WTC11 (cell line): ENCODE data around the gene BCAS3. TPM values are rescaled to one million over a fixed set of nuclear protein-coding genes. Genes with fewer than 3 reads are reported as not detected.

Source experiments
- ATAC-seq: fragments of 200-7000 bp; cut with Tn5 transposase; 2 replicates; pipeline ENCODE4 v1.10.0; 2021; ENCODE audit warnings: mild to moderate bottlenecking, moderate library complexity
- CTCF ChIA-PET: fragments of 300-600 bp; sonication (Branson Sonifier 250); formaldehyde crosslinking; loops from one replicate; lab custom pipeline; 2021; ENCODE audit warnings: antibody characterized with exemption; lab: Charles Lee
- POLR2A ChIA-PET: fragments of 350-600 bp; sonication (Branson Sonifier 250); formaldehyde crosslinking; loops from one replicate; lab custom pipeline; 2021; ENCODE audit warnings: antibody characterized with exemption; lab: Charles Lee
- DNase-seq: peaks from one replicate; pipeline ENCODE4 v3.0.0; 2021; ENCODE audit warnings: low spot score
- H3K27ac Mint-ChIP-seq: 2 replicates; pipeline ENCODE4 v1.8.0; 2021; ENCODE audit warnings: mixed read lengths
- H3K27me3 Mint-ChIP-seq: 2 replicates; pipeline ENCODE4 v1.8.0; 2021; ENCODE audit warnings: low read depth, mild to moderate bottlenecking, moderate library complexity, mixed read lengths
- H3K36me3 Mint-ChIP-seq: 2 replicates; pipeline ENCODE4 v1.8.0; 2021; ENCODE audit warnings: mixed read lengths
- H3K4me1 Mint-ChIP-seq: 2 replicates; pipeline ENCODE4 v1.8.0; 2022; ENCODE audit warnings: mixed read lengths
- H3K4me3 Mint-ChIP-seq: 2 replicates; pipeline ENCODE4 v1.8.0; 2021; ENCODE audit warnings: mild to moderate bottlenecking, moderate library complexity, mixed read lengths
- H3K9me3 Mint-ChIP-seq: 2 replicates; pipeline ENCODE4 v1.8.0; 2021; ENCODE audit warnings: mixed read lengths
- ETV6 ChIP-seq: sonication (generic); formaldehyde crosslinking; IDR thresholded peaks from 2 replicates; pipeline ENCODE4 v1.8.1; 2022; ENCODE audit warnings: mild to moderate bottlenecking, missing genetic modification reagents
- FOXK1 ChIP-seq: sonication (generic); formaldehyde crosslinking; IDR thresholded peaks from 2 replicates; pipeline ENCODE4 v1.8.0; 2022; ENCODE audit warnings: mild to moderate bottlenecking, moderate library complexity, missing genetic modification reagents
- FOXP1 ChIP-seq: sonication (generic); formaldehyde crosslinking; IDR thresholded peaks from 2 replicates; pipeline ENCODE4 v1.8.0; 2022; ENCODE audit warnings: missing genetic modification reagents, mild to moderate bottlenecking, moderate library complexity, borderline replicate concordance
- GABPB1 ChIP-seq: sonication (generic); formaldehyde crosslinking; IDR thresholded peaks from 2 replicates; pipeline ENCODE4 v1.8.1; 2023; ENCODE audit warnings: mild to moderate bottlenecking, missing genetic modification reagents
- GRHL2 ChIP-seq: fragments of 250-450 bp; sonication (Bioruptor Pico); IDR thresholded peaks from 2 replicates; pipeline ENCODE4 v1.8.0; 2022; ENCODE audit warnings: mild to moderate bottlenecking, moderate library complexity; ENCODE audit not compliant: insufficient replicate concordance, severe bottlenecking
- IRF2 ChIP-seq: sonication (generic); formaldehyde crosslinking; IDR thresholded peaks from 2 replicates; pipeline ENCODE4 v1.8.0; 2022; ENCODE audit warnings: low read depth, missing genetic modification reagents, borderline replicate concordance
- JUN ChIP-seq: sonication (generic); formaldehyde crosslinking; IDR thresholded peaks from 2 replicates; pipeline ENCODE4 v1.8.0; 2023; ENCODE audit warnings: mild to moderate bottlenecking, missing genetic modification reagents
- NFYB ChIP-seq: sonication (generic); formaldehyde crosslinking; conservative IDR thresholded peaks from 2 replicates; pipeline ENCODE4 v1.8.0; 2022; ENCODE audit warnings: low read depth, missing genetic modification reagents
- SOX15 ChIP-seq: fragments of 250-450 bp; sonication (Bioruptor Pico); IDR thresholded peaks from 2 replicates; pipeline ENCODE4 v1.9.0; 2021; ENCODE audit warnings: mild to moderate bottlenecking
- ZBTB21 ChIP-seq: sonication (generic); formaldehyde crosslinking; IDR thresholded peaks from 2 replicates; pipeline ENCODE4 v1.8.1; 2023; ENCODE audit warnings: mild to moderate bottlenecking, missing genetic modification reagents, borderline replicate concordance
- ZNF138 ChIP-seq: sonication (generic); formaldehyde crosslinking; conservative IDR thresholded peaks from 2 replicates; pipeline ENCODE4 v1.8.1; 2022; ENCODE audit warnings: mild to moderate bottlenecking, moderate library complexity, missing genetic modification reagents
- ZNF232 ChIP-seq: sonication (generic); formaldehyde crosslinking; IDR thresholded peaks from 2 replicates; pipeline ENCODE4 v1.8.0; 2022; ENCODE audit warnings: mild to moderate bottlenecking, missing genetic modification reagents
- ZNF317 ChIP-seq: sonication (generic); formaldehyde crosslinking; IDR thresholded peaks from 2 replicates; pipeline ENCODE4 v1.8.1; 2023; ENCODE audit warnings: low read depth, mild to moderate bottlenecking, moderate library complexity, missing genetic modification reagents, borderline replicate concordance
- ZNF416 ChIP-seq: fragments of 250-450 bp; sonication (Bioruptor Pico); IDR thresholded peaks from 2 replicates; pipeline ENCODE4 v1.9.0; 2021; ENCODE audit warnings: mild to moderate bottlenecking, inconsistent platforms
- total RNA-seq: library from RNA; stranded (reverse); gene quantifications from 3 replicates; pipeline ENCODE4 v1.2.3, GENCODE V29; 2021
- TF ChIP-seq, protein P1 (sequence below): sonication (generic); formaldehyde crosslinking; IDR thresholded peaks from 2 replicates; pipeline ENCODE4 v1.8.1; 2023; ENCODE audit warnings: mild to moderate bottlenecking, missing genetic modification reagents
- TF ChIP-seq, protein P2 (sequence below): fragments of 250-450 bp; sonication (Bioruptor Pico); IDR thresholded peaks from 2 replicates; pipeline ENCODE4 v1.9.0; 2021; ENCODE audit warnings: mild to moderate bottlenecking, borderline replicate concordance
- TF ChIP-seq, protein P3 (sequence below): sonication (generic); formaldehyde crosslinking; IDR thresholded peaks from 2 replicates; pipeline ENCODE4 v1.8.1; 2022; ENCODE audit warnings: mild to moderate bottlenecking, missing genetic modification reagents, moderate library complexity, borderline replicate concordance
- TF ChIP-seq, protein P4 (sequence below): fragments of 250-450 bp; sonication (Bioruptor Pico); IDR thresholded peaks from 2 replicates; pipeline ENCODE4 v1.8.0; 2021; ENCODE audit warnings: mild to moderate bottlenecking
- TF ChIP-seq, protein P5 (sequence below): sonication (generic); formaldehyde crosslinking; IDR thresholded peaks from 2 replicates; pipeline ENCODE4 v1.8.1; 2023; ENCODE audit warnings: mild to moderate bottlenecking, moderate library complexity, missing genetic modification reagents
- TF ChIP-seq, protein P6 (sequence below): fragments of 250-450 bp; sonication (Bioruptor Pico); IDR thresholded peaks from 2 replicates; pipeline ENCODE4 v1.9.0; 2021; ENCODE audit warnings: moderate library complexity, mild to moderate bottlenecking, inconsistent platforms, borderline replicate concordance
- TF ChIP-seq, protein P7 (sequence below): sonication (generic); formaldehyde crosslinking; IDR thresholded peaks from 2 replicates; pipeline ENCODE4 v1.8.0; 2022; ENCODE audit warnings: mild to moderate bottlenecking, missing genetic modification reagents

BCAS3 gene
- total RNA-seq, 1 experiment from 2014 or later: 15.5 TPM

DNA sequence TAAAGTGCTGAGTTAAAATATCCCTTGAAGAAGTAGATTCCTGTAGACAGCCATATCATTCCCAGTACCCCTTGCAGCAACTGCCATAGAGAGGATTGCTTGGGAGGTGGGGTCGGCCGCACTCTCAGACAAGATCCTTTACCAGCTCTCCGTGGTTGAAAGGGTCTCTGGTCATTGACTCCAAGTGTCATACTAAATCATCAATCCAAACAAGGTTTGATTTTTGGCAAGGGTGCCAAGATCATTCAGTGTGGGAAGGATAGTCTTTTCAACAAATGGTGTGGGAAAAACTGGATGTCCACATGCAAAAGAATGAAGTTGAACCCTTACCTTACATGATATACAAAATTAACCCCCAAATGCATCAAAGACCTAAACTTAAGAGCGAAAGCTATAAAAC, 743.8 kb downstream of the BCAS3 start:
- ATAC-seq: no peak
- DNase-seq: no peak
- ChIA-PET CTCF (interaction anchor here (1.3 to 2.0 kb wide), 2 partner anchors 450 to 688 kb away, joined by 4 to 5 read pairs; no protein-coding TSS in a partner anchor), POLR2A (no interaction called here)
- Mint-ChIP-seq H3K4me1 (peaks cover 7% of the 10 kb centered on the region), H3K4me3 (no peak overlapping the region), H3K36me3 (no peaks in the 10 kb centered on the region), H3K27ac (no peak overlapping the region), H3K27me3 (peaks cover 34% of the 10 kb centered on the region), H3K9me3 (no peaks in the 10 kb centered on the region)
- TF ChIP-seq, protein P1, sequence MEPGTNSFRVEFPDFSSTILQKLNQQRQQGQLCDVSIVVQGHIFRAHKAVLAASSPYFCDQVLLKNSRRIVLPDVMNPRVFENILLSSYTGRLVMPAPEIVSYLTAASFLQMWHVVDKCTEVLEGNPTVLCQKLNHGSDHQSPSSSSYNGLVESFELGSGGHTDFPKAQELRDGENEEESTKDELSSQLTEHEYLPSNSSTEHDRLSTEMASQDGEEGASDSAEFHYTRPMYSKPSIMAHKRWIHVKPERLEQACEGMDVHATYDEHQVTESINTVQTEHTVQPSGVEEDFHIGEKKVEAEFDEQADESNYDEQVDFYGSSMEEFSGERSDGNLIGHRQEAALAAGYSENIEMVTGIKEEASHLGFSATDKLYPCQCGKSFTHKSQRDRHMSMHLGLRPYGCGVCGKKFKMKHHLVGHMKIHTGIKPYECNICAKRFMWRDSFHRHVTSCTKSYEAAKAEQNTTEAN (CRISPR knock-in tag): no peak
- TF ChIP-seq ZNF138: no peak
- TF ChIP-seq GABPB1 (CRISPR knock-in tag): no peak
- TF ChIP-seq ZBTB21: no peak
- no peak for TF ChIP-seq SOX15 (CRISPR knock-in tag)
- no peak for TF ChIP-seq IRF2
- TF ChIP-seq, protein P2, sequence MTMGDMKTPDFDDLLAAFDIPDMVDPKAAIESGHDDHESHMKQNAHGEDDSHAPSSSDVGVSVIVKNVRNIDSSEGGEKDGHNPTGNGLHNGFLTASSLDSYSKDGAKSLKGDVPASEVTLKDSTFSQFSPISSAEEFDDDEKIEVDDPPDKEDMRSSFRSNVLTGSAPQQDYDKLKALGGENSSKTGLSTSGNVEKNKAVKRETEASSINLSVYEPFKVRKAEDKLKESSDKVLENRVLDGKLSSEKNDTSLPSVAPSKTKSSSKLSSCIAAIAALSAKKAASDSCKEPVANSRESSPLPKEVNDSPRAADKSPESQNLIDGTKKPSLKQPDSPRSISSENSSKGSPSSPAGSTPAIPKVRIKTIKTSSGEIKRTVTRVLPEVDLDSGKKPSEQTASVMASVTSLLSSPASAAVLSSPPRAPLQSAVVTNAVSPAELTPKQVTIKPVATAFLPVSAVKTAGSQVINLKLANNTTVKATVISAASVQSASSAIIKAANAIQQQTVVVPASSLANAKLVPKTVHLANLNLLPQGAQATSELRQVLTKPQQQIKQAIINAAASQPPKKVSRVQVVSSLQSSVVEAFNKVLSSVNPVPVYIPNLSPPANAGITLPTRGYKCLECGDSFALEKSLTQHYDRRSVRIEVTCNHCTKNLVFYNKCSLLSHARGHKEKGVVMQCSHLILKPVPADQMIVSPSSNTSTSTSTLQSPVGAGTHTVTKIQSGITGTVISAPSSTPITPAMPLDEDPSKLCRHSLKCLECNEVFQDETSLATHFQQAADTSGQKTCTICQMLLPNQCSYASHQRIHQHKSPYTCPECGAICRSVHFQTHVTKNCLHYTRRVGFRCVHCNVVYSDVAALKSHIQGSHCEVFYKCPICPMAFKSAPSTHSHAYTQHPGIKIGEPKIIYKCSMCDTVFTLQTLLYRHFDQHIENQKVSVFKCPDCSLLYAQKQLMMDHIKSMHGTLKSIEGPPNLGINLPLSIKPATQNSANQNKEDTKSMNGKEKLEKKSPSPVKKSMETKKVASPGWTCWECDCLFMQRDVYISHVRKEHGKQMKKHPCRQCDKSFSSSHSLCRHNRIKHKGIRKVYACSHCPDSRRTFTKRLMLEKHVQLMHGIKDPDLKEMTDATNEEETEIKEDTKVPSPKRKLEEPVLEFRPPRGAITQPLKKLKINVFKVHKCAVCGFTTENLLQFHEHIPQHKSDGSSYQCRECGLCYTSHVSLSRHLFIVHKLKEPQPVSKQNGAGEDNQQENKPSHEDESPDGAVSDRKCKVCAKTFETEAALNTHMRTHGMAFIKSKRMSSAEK (CRISPR knock-in tag): no peak
- TF ChIP-seq, protein P3, sequence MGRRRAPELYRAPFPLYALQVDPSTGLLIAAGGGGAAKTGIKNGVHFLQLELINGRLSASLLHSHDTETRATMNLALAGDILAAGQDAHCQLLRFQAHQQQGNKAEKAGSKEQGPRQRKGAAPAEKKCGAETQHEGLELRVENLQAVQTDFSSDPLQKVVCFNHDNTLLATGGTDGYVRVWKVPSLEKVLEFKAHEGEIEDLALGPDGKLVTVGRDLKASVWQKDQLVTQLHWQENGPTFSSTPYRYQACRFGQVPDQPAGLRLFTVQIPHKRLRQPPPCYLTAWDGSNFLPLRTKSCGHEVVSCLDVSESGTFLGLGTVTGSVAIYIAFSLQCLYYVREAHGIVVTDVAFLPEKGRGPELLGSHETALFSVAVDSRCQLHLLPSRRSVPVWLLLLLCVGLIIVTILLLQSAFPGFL (CRISPR knock-in tag): no peak

DNA sequence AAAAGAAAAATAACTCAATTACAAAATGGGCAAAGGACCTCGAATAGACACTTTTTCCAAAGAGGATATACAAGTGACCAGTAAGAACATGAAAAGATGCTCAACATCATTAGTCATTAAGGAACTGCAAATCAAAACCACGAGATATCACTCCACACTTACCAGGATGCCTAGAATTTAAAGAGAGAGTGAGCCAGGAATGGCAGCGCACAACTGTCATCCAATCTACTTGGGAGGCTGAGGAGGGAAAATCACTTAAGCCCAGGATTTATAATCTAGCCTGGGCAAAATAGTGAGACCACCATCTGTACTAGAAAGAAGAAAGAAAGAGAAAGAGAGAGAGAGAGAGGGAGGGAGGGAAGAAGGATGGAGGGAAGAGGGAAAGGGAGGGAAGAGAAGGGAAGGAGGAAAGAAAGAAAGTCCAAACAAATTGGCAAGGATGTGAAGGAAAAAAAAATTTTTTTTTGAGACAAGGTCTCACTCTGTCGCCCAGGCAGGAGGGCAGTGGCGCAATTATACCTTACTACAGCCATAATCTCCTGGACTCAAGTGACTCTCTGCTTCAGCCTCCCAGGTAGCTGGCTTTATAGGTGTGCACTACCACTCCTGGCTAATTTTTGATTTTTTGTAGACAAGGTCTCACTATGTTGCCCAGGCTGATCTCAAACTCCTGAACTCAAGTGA, 744.6 kb downstream of the BCAS3 start:
- Mint-ChIP-seq H3K4me1 (peaks cover 7% of the 10 kb centered on the region), H3K27ac (no peak overlapping the region), H3K27me3 (peaks cover 26% of the 10 kb centered on the region), H3K9me3 (no peaks in the 10 kb centered on the region), H3K36me3 (no peaks in the 10 kb centered on the region), H3K4me3 (no peak overlapping the region)
- DNase-seq: no peak
- ATAC-seq: no peak
- TF ChIP-seq JUN (CRISPR knock-in tag): no peak
- no peak for TF ChIP-seq GRHL2 (CRISPR knock-in tag)
- TF ChIP-seq SOX15 (CRISPR knock-in tag): no peak
- TF ChIP-seq ZBTB21: no peak
- TF ChIP-seq, protein P4, sequence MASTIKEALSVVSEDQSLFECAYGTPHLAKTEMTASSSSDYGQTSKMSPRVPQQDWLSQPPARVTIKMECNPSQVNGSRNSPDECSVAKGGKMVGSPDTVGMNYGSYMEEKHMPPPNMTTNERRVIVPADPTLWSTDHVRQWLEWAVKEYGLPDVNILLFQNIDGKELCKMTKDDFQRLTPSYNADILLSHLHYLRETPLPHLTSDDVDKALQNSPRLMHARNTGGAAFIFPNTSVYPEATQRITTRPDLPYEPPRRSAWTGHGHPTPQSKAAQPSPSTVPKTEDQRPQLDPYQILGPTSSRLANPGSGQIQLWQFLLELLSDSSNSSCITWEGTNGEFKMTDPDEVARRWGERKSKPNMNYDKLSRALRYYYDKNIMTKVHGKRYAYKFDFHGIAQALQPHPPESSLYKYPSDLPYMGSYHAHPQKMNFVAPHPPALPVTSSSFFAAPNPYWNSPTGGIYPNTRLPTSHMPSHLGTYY (CRISPR knock-in tag): no peak
- no peak for TF ChIP-seq NFYB (CRISPR knock-in tag)
- CTCF ChIA-PET: no interaction called here
- POLR2A ChIA-PET: no interaction called here

DNA sequence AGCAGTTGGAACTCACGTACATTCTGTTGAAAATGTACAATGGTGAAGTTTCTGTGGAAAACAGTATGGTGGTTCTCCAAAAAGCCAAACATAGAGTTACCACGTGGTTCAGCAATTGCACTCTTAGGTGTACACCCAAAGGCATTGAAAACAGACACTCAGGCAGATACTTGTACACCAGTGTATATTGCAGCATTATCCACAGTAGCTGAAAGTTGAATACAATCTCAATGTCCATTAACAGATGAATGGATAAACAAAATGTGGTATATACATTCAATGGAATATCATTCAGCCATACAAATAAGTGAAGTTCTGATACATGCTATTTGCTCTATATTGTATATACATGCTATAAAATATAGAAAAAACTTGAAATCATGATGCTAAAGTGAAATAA, 745.2 kb downstream of the BCAS3 start:
- Mint-ChIP-seq H3K27me3 (peaks cover 22% of the 10 kb centered on the region), H3K4me3 (no peak overlapping the region), H3K4me1 (peaks cover 7% of the 10 kb centered on the region), H3K9me3 (no peaks in the 10 kb centered on the region), H3K27ac (no peak overlapping the region), H3K36me3 (no peaks in the 10 kb centered on the region)
- ATAC-seq (no peak), DNase-seq (no peak)
- ChIA-PET CTCF (no interaction called here), POLR2A (no interaction called here)
- TF ChIP-seq, protein P5, sequence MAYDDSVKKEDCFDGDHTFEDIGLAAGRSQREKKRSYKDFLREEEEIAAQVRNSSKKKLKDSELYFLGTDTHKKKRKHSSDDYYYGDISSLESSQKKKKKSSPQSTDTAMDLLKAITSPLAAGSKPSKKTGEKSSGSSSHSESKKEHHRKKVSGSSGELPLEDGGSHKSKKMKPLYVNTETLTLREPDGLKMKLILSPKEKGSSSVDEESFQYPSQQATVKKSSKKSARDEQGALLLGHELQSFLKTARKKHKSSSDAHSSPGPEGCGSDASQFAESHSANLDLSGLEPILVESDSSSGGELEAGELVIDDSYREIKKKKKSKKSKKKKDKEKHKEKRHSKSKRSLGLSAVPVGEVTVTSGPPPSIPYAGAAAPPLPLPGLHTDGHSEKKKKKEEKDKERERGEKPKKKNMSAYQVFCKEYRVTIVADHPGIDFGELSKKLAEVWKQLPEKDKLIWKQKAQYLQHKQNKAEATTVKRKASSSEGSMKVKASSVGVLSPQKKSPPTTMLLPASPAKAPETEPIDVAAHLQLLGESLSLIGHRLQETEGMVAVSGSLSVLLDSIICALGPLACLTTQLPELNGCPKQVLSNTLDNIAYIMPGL (CRISPR knock-in tag): no peak
- TF ChIP-seq FOXP1 (no peak), GABPB1 (CRISPR knock-in tag) (no peak), IRF2 (no peak), JUN (CRISPR knock-in tag) (no peak), ETV6 (CRISPR knock-in tag) (no peak), ZNF317 (CRISPR knock-in tag) (no peak), ZNF416 (CRISPR knock-in tag) (no peak), FOXK1 (CRISPR knock-in tag) (no peak), SOX15 (CRISPR knock-in tag) (no peak), ZNF232 (no peak)
- TF ChIP-seq, protein P6, sequence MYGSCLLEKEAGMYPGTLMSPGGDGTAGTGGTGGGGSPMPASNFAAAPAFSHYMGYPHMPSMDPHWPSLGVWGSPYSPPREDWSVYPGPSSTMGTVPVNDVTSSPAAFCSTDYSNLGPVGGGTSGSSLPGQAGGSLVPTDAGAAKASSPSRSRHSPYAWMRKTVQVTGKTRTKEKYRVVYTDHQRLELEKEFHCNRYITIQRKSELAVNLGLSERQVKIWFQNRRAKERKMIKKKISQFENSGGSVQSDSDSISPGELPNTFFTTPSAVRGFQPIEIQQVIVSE (CRISPR knock-in tag): no peak
- TF ChIP-seq, protein P7, sequence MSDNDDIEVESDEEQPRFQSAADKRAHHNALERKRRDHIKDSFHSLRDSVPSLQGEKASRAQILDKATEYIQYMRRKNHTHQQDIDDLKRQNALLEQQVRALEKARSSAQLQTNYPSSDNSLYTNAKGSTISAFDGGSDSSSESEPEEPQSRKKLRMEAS (CRISPR knock-in tag): no peak
